Choroid plexus epithelial cell (primary cell): Measurements from ENCODE around the gene TRIM39.
A peak's percentile ranks its signal among the peaks of the same experiment; 100 is the strongest.
"Not testable (repeated sequence)": the region's sequence is repeated elsewhere in the genome, so short reads cannot be mapped to it uniquely, and the experiment has no call there.

Source experiments
- DNase-seq: peaks from one replicate; pipeline ENCODE4 v3.0.0-alpha.2; 2010; ENCODE audit warnings: low read depth
- H3K4me3 ChIP-seq: 2 replicates; pipeline ENCODE4 v1.5.1; 2011; ENCODE audit warnings: low read depth, mild to moderate bottlenecking, control low read depth, low read length, moderate library complexity
- TF ChIP-seq, protein P1 (sequence below): conservative IDR thresholded peaks from 2 replicates; pipeline ENCODE4 v1.5.1; 2011; ENCODE audit warnings: low read depth, mild to moderate bottlenecking, control low read depth, inconsistent platforms, low read length, moderate library complexity

The TRIM39 gene

DNA sequence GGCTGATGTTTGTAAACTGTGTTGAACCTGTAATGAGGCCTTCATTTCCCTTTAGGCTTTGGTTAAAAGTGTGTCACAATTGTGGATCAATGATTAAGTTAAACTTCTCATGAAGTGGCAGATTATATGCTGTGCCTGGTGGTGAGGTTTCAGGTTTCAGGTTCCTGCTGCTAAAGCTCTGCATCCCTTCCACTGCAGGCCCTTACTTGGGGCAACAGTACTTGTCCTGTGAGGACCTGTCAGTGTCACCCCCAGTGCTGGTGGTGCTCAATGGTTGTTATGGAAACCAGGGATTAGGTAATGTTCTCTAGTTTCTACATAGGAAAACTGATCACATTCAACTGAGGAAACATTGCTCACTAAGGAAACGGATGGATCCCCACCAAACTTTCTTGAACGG is 36.7 kb downstream of the TRIM39 start:
- TF ChIP-seq, protein P1, sequence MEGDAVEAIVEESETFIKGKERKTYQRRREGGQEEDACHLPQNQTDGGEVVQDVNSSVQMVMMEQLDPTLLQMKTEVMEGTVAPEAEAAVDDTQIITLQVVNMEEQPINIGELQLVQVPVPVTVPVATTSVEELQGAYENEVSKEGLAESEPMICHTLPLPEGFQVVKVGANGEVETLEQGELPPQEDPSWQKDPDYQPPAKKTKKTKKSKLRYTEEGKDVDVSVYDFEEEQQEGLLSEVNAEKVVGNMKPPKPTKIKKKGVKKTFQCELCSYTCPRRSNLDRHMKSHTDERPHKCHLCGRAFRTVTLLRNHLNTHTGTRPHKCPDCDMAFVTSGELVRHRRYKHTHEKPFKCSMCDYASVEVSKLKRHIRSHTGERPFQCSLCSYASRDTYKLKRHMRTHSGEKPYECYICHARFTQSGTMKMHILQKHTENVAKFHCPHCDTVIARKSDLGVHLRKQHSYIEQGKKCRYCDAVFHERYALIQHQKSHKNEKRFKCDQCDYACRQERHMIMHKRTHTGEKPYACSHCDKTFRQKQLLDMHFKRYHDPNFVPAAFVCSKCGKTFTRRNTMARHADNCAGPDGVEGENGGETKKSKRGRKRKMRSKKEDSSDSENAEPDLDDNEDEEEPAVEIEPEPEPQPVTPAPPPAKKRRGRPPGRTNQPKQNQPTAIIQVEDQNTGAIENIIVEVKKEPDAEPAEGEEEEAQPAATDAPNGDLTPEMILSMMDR, result no peak
- DNase-seq, result no peak
- no peak overlapping the region for H3K4me3 ChIP-seq

- DNase-seq, result no peak
- TF ChIP-seq, protein P1, result no peak
- no peak overlapping the region for H3K4me3 ChIP-seq
Observed at GRCh38 chr6:30364591-30364990, 37.9 kb downstream of the TRIM39 start.

GRCh38 chr6:30369280-30369679 is 42.6 kb downstream of the TRIM39 start:
- not testable (repeated sequence) for H3K4me3 ChIP-seq, DNase-seq

- peak; percentile 17 for DNase-seq
- TF ChIP-seq, protein P1, result no peak
- no peak overlapping the region for H3K4me3 ChIP-seq
Observed at GRCh38 chr6:30378290-30378937, 51.7 kb downstream of the TRIM39 start.

DNA sequence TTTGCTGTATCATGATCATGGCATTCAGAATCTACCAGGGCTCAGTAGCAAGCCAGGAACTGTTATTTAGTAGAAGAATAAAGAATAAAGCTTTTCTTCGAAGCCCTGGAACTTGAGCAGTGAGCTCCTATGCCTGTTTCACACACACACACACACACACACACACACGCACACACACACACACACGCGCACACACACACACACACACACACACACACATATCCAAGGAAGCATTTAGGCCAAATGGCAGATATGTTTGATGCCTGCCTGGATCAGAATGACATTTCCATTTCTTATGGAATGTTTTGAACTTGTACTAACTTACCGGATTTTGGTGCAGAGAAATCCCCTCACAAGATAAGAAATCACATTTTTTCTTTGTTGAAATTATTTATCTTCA is 53.7 kb downstream of the TRIM39 start:
- DNase-seq, result no peak
- TF ChIP-seq, protein P1, result no peak
- no peak overlapping the region for H3K4me3 ChIP-seq

DNA sequence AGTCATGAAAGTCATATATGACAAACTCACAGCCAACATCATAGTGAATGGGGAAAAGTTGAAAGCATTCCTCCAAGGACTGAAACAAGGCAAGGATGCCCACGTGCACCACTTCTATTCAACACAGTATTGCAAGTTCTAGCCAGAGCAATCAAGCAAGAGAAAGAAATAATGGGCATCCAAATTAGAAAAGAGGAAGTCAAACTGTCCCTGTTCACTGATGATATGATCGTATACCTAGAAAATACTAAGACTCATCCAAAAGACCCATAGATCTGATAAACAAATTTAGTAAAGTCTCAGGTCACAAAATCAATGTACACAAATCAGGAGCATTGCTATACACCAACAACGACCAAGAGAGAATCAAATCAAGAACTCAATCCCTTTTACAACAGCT is 59.4 kb downstream of the TRIM39 start:
- TF ChIP-seq, protein P1, result no peak
- no peak for DNase-seq
- H3K4me3 ChIP-seq, result no peak overlapping the region

- TF ChIP-seq, protein P1, result no peak
- H3K4me3 ChIP-seq, result no peak overlapping the region
- DNase-seq, result no peak
Observed at GRCh38 chr6:30391240-30391639, 64.5 kb downstream of the TRIM39 start.
